Activated CD8-positive, alpha-beta T cell treated with anti-CD3 and anti-CD28 coated beads, Interleukin-2, amount 10 ng/mL, durations not matched to agents 7 days and 5 days (primary cell): ENCODE measurements around the gene TFG. TPM values are rescaled to one million over a fixed set of nuclear protein-coding genes. Genes with fewer than 3 reads are reported as not detected.

ENCODE experiments used
- ATAC-seq: fragments of 150-1000 bp; cut with Tn5 transposase; one replicate; pipeline ENCODE4 v1.10.0; 2021; ENCODE audit warnings: moderate library complexity
- CTCF ChIA-PET: fragments of 350-600 bp; sonication (Branson Sonifier 250); formaldehyde crosslinking; loops from one replicate; lab custom pipeline; 2021; ENCODE audit warnings: antibody characterized with exemption; lab: Charles Lee
- POLR2A ChIA-PET: fragments of 350-600 bp; sonication (Branson Sonifier 250); formaldehyde crosslinking; loops from one replicate; lab custom pipeline; 2021; ENCODE audit warnings: antibody characterized with exemption; lab: Charles Lee
- DNase-seq: peaks from one replicate; pipeline ENCODE4 v3.0.0-alpha.2; 2020
- H3K27ac Mint-ChIP-seq: one replicate; pipeline ENCODE4 v1.8.0; 2021; ENCODE audit warnings: mild to moderate bottlenecking, mixed read lengths
- H3K27me3 Mint-ChIP-seq: one replicate; pipeline ENCODE4 v1.8.0; 2021; ENCODE audit warnings: low read depth, mixed read lengths
- H3K36me3 Mint-ChIP-seq: one replicate; pipeline ENCODE4 v1.8.0; 2021; ENCODE audit warnings: low read depth, mixed read lengths
- H3K4me1 Mint-ChIP-seq: one replicate; pipeline ENCODE4 v1.8.0; 2021; ENCODE audit warnings: low read depth, mixed read lengths
- H3K4me3 Mint-ChIP-seq: one replicate; pipeline ENCODE4 v1.8.0; 2021; ENCODE audit warnings: mild to moderate bottlenecking, mixed read lengths
- H3K9me3 Mint-ChIP-seq: one replicate; pipeline ENCODE4 v1.8.0; 2022; ENCODE audit warnings: mixed read lengths; ENCODE audit not compliant: insufficient read depth
- total RNA-seq, 2 experiments: library from RNA; stranded (reverse); gene quantifications; one replicate each; pipeline ENCODE4 v1.2.3, GENCODE V29; 2021

Gene TFG
- total RNA-seq, 2 experiments from 2014 or later: 59.8 to 63.1 TPM

GRCh38 chr3:100706365-100706764 lies 2.9 kb upstream of the TFG start:
- ChIA-PET POLR2A (no interaction called here), CTCF (interaction anchor here (0.8 to 1.6 kb wide), 7 partner anchors 12 to 71 kb away, joined by 3 to 5 read pairs (median 4); no protein-coding TSS in a partner anchor)
- H3K9me3 Mint-ChIP-seq: peaks cover 3% of the 10 kb centered on the region
- peaks cover 20% of the 10 kb centered on the region for H3K4me1 Mint-ChIP-seq
- ATAC-seq (no peak), DNase-seq (no peak)
- no peak overlapping the region for H3K4me3 Mint-ChIP-seq
- no peaks in the 10 kb centered on the region for H3K27me3 Mint-ChIP-seq
- H3K27ac Mint-ChIP-seq: no peak overlapping the region
- H3K36me3 Mint-ChIP-seq: peaks cover 18% of the 10 kb centered on the region

DNA sequence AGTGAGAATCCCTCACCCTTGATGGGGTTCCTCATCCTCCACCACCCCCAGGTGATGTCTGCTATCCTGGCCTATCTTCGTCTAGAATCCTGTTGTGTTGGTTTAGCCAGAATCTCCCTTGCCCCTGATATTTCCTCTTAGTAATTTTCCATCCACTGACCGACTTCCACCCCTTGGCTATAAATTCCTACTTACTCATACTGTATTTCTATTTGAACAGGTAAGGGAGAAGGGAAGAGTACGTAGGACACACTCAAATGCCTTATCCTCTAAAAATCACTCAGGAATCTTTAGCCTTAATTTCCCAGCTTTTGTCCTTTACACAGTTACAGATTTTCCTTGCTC lies 678 bp upstream of the TFG start:
- no peak for ATAC-seq
- CTCF ChIA-PET: interaction anchor here (0.5 to 4.7 kb wide), 14 partner anchors 10 to 877 kb away, joined by 3 to 31 read pairs (median 4); no protein-coding TSS in a partner anchor
- POLR2A ChIA-PET: interaction anchor here (0.6 to 3.3 kb wide), 28 partner anchors 9 to 1459 kb away, joined by 3 to 19 read pairs (median 4); partner anchors contain the start of gene TBC1D23
- DNase-seq: no peak
- H3K36me3 Mint-ChIP-seq: peaks cover 35% of the 10 kb centered on the region
- peaks cover 38% of the 10 kb centered on the region for H3K4me1 Mint-ChIP-seq
- peaks cover 3% of the 10 kb centered on the region for H3K9me3 Mint-ChIP-seq
- no peaks in the 10 kb centered on the region for H3K27me3 Mint-ChIP-seq
- H3K4me3 Mint-ChIP-seq: peak overlapping the region; percentile 83
- peak overlapping the region; percentile 92 for H3K27ac Mint-ChIP-seq

GRCh38 chr3:100709842-100710260 lies 557 bp downstream of the TFG start:
- ChIA-PET POLR2A (interaction anchor here (1.1 to 3.3 kb wide), 16 partner anchors 14 to 864 kb away, joined by 3 to 19 read pairs (median 7); partner anchors contain the start of genes LNP1, PCNP and TOMM70), CTCF (interaction anchor here (0.7 to 4.7 kb wide), 28 partner anchors 9 to 393 kb away, joined by 3 to 31 read pairs (median 4); no protein-coding TSS in a partner anchor)
- ATAC-seq: peak; percentile 14
- Mint-ChIP-seq H3K4me3 (peak overlapping the region; percentile 83), H3K9me3 (peaks cover 3% of the 10 kb centered on the region), H3K4me1 (peaks cover 40% of the 10 kb centered on the region), H3K27me3 (no peaks in the 10 kb centered on the region), H3K27ac (peak overlapping the region; percentile 82), H3K36me3 (peaks cover 42% of the 10 kb centered on the region)
- DNase-seq: peak; percentile 69

DNA sequence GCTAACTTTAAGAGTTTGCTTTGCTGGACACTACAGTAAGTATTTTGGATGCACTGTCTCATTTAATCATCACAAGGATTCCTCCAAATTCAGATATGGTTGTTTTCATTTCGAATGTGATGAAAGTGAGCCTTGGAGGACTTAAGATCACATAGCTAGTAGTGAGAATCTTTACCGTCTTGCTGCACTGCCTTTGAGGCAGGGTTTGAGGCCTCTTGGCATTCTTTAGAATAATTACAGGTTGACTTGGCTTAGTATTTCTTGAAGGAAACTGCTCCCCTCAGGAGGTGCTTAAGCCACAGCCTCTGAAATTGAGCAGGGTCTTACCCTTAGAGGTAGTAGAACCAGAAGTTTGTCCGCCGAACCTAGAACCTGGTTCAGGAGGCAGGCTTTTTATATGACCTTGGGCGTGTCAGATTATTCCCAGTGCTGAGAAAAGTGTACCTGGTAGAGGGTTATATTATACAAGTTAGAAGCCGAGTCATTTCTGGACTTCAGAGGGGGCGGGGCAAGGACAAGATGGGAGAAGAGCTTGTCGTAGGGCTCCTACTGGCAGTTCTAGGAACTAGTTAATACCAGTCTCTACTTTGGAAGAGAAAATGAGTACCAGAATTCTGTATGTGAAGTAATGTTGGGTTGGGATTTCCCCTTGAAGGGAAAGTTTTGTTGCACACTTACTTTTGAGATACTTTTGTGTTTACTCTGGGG lies 1.1 kb downstream of the TFG start:
- ATAC-seq: peak; percentile 50
- DNase-seq: peak; percentile 88
- H3K9me3 Mint-ChIP-seq: peaks cover 3% of the 10 kb centered on the region
- CTCF ChIA-PET: interaction anchor here (0.7 to 4.7 kb wide), 32 partner anchors 9 to 394 kb away, joined by 3 to 31 read pairs (median 4); no protein-coding TSS in a partner anchor
- H3K27ac Mint-ChIP-seq: peak overlapping the region; percentile 82
- peaks cover 48% of the 10 kb centered on the region for H3K36me3 Mint-ChIP-seq
- POLR2A ChIA-PET: interaction anchor here (0.6 to 3.3 kb wide), 20 partner anchors 9 to 864 kb away, joined by 3 to 19 read pairs (median 5); partner anchors contain the start of genes LNP1, NIT2, PCNP and TOMM70
- peak overlapping the region; percentile 83 for H3K4me3 Mint-ChIP-seq
- H3K27me3 Mint-ChIP-seq: no peaks in the 10 kb centered on the region
- peaks cover 44% of the 10 kb centered on the region for H3K4me1 Mint-ChIP-seq

DNA sequence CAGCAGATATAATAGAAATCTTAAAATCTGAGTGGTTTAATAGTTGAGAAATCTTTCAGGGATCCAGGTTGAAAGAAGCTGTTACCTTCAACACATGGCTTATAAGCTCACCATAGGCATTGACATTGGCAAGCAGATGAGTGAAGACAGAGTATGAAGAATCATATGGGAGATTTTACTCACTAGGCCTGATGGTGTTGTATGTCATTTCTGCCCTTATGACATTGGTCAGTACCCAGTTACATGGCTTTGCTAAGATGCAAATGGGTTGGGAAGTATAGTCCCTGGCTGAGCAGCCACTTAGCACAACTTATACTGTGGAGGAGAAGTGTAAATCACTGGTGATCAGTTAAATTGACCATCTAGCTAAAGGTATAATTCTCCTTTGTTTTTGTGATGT lies 5.9 kb downstream of the TFG start:
- Mint-ChIP-seq H3K36me3 (peaks cover 79% of the 10 kb centered on the region), H3K27me3 (no peaks in the 10 kb centered on the region), H3K27ac (no peak overlapping the region), H3K4me3 (no peak overlapping the region), H3K4me1 (peaks cover 59% of the 10 kb centered on the region), H3K9me3 (no peaks in the 10 kb centered on the region)
- POLR2A ChIA-PET: interaction anchor here (0.6 kb wide), 2 partner anchors 149 to 496 kb away, joined by 4 to 5 read pairs; no protein-coding TSS in a partner anchor
- no peak for DNase-seq
- CTCF ChIA-PET: interaction anchor here (0.6 to 5.9 kb wide), 9 partner anchors 10 to 124 kb away, joined by 3 to 23 read pairs (median 4); no protein-coding TSS in a partner anchor
- no peak for ATAC-seq

DNA sequence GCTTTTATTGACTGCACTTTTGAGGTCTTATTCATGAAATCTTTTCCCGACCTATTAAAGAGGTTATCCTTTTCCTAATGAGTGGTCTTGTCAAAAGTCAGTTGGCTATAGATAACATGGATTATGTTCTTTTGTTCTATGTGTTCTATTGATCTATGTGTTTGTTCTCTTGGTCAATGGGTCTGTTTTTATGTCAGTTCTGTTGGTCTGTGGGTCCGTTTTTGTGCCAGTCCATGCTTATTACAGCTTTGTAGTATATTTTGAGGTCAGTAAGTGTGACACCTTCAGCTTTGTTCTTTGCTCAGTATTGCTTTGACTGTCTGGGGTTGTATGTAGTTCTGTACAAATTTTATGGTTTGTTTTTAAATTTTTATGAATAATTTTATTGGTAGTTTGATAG lies 7.8 kb downstream of the TFG start:
- H3K27ac Mint-ChIP-seq: no peak overlapping the region
- no peaks in the 10 kb centered on the region for H3K27me3 Mint-ChIP-seq
- H3K9me3 Mint-ChIP-seq: no peaks in the 10 kb centered on the region
- DNase-seq: no peak
- ChIA-PET CTCF (interaction anchor here (1.0 to 5.9 kb wide), 4 partner anchors 9 to 82 kb away, joined by 3 to 23 read pairs (median 10); partner anchors contain the start of gene TFG), POLR2A (no interaction called here)
- peaks cover 44% of the 10 kb centered on the region for H3K4me1 Mint-ChIP-seq
- H3K4me3 Mint-ChIP-seq: no peak overlapping the region
- no peak for ATAC-seq
- peaks cover 82% of the 10 kb centered on the region for H3K36me3 Mint-ChIP-seq

DNA sequence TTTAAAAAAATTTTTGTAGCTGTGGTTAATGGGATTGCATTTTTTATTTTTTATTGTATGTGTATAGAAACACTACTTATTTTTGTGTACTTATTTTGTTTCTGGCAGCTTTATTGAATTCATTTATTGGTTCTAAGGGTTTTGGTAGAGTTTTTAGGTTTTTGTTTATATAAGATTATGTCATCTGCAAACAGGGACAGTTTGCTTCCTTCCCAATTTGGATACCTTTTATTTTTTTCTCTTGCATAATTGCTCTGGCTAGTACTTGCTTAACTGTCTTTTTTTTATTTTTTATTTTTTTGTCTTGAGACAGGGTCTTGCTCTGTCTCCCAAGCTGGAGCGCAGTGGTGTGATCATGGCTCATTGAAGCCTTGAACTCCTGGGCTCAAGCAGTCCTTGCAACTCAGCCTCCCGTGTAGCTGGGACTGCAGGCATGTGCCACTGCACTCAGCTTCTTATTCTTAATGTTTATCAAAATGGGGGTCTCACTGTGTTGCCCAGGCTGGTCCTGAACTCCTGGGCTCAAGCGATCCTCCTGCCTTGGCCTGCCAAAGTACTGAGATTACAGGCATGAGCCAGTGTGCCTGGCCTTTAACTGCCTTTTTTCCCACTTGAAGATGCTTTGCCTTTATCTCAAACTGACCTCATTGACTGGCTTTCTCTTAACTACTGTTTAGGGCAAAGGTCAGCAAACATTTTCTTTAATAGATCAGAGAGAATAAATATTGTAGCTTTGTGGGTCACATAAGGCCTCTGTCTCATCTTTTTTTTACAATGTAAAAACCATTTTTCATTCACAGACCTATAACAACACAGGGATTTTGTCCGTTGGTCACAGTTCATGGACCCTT lies 8.6 kb downstream of the TFG start:
- CTCF ChIA-PET: interaction anchor here (0.7 to 5.9 kb wide), 9 partner anchors 7 to 255 kb away, joined by 3 to 23 read pairs (median 6); partner anchors contain the start of gene TFG

GRCh38 chr3:100719136-100719535 lies 9.8 kb downstream of the TFG start:
- DNase-seq: no peak
- peaks cover 30% of the 10 kb centered on the region for H3K4me1 Mint-ChIP-seq
- ChIA-PET CTCF (interaction anchor here (1.3 to 2.8 kb wide), 4 partner anchors 9 to 256 kb away, joined by 4 to 11 read pairs (median 8); partner anchors contain the start of gene TFG), POLR2A (interaction anchor here (0.6 to 2.3 kb wide), 2 partner anchors 8 to 10 kb away, joined by 3 to 8 read pairs; partner anchors contain the start of gene TFG)
- no peak overlapping the region for H3K4me3 Mint-ChIP-seq
- H3K27ac Mint-ChIP-seq: no peak overlapping the region
- no peaks in the 10 kb centered on the region for H3K9me3 Mint-ChIP-seq
- no peak for ATAC-seq
- no peaks in the 10 kb centered on the region for H3K27me3 Mint-ChIP-seq
- H3K36me3 Mint-ChIP-seq: peaks cover 84% of the 10 kb centered on the region

More for the DNA sequence above, 8.6 kb downstream of the TFG start:
- Mint-ChIP-seq H3K27ac (no peak overlapping the region), H3K4me3 (no peak overlapping the region), H3K4me1 (peaks cover 36% of the 10 kb centered on the region), H3K27me3 (no peaks in the 10 kb centered on the region), H3K36me3 (peaks cover 83% of the 10 kb centered on the region), H3K9me3 (no peaks in the 10 kb centered on the region)
- no peak for ATAC-seq
- POLR2A ChIA-PET: interaction anchor here (2.3 kb wide), 1 partner anchor 9 kb away, joined by 8 read pairs; the partner anchor contains the start of gene TFG
- no peak for DNase-seq

DNA sequence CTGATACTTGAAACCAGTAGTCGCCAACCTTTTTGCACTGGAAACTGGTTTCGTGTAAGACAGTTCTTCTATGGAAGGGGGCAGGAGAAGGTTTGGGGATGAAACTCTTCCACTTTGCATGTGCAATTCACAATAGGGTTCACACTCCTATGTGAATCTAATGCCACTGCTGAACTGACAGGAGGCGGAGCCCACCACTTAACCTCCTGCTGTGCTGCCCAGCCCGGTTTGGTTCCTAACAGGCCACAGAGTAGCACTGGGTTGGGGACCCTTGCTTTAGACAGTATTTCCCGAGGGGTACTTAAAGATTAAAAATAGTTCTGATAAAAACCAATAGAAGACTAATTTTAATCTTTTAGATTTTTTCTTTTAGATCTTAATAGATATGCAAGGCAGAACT lies 11.1 kb downstream of the TFG start:
- Mint-ChIP-seq H3K36me3 (peaks cover 87% of the 10 kb centered on the region), H3K4me1 (peaks cover 25% of the 10 kb centered on the region), H3K27me3 (no peaks in the 10 kb centered on the region), H3K9me3 (no peaks in the 10 kb centered on the region), H3K27ac (no peak overlapping the region), H3K4me3 (no peak overlapping the region)
- ChIA-PET POLR2A (interaction anchor here (2.3 kb wide), 1 partner anchor 11 kb away, joined by 8 read pairs; the partner anchor contains the start of gene TFG), CTCF (interaction anchor here (2.8 to 3.4 kb wide), 2 partner anchors 10 kb away, joined by 11 to 28 read pairs; partner anchors contain the start of gene TFG)
- no peak for DNase-seq
- no peak for ATAC-seq

- H3K36me3 Mint-ChIP-seq: peaks cover 72% of the 10 kb centered on the region
- POLR2A ChIA-PET: interaction anchor here (1.7 to 2.2 kb wide), 2 partner anchors 16 to 17 kb away, joined by 10 read pairs; partner anchors contain the start of gene TFG
Measured at GRCh38 chr3:100725935-100726513, 16.7 kb downstream of the TFG start.

More at GRCh38 chr3:100725935-100726513, 16.7 kb downstream of the TFG start:
- no peaks in the 10 kb centered on the region for H3K9me3 Mint-ChIP-seq
- DNase-seq (no peak), ATAC-seq (no peak)
- no peaks in the 10 kb centered on the region for H3K27me3 Mint-ChIP-seq
- peaks cover 17% of the 10 kb centered on the region for H3K4me1 Mint-ChIP-seq
- no peak overlapping the region for H3K4me3 Mint-ChIP-seq
- peak overlapping the region; percentile 28 for H3K27ac Mint-ChIP-seq
- CTCF ChIA-PET: interaction anchor here (0.9 to 2.0 kb wide), 9 partner anchors 11 to 136 kb away, joined by 3 to 10 read pairs (median 3); partner anchors contain the start of gene TFG
